DND-41 (cell line): Measurements from ENCODE around the gene TEX2.
"Not testable (repeated sequence)": the region's sequence is repeated elsewhere in the genome, so short reads cannot be mapped to it uniquely, and the experiment has no call there.

Experiments used
- ATAC-seq: fragments of 200-7000 bp; cut with Tn5 transposase; 3 replicates; pipeline ENCODE4 v1.9.1; 2021; ENCODE audit warnings: low read depth; ENCODE audit not compliant: insufficient read depth
- DNase-seq: peaks from one replicate; pipeline ENCODE4 v3.0.0-alpha.2; 2020
- H2AFZ ChIP-seq: 2 replicates; pipeline ENCODE4 v1.6.0; 2012; ENCODE audit warnings: low read depth, low read length
- H3K27ac ChIP-seq: 2 replicates; pipeline ENCODE4 v1.5.1; 2012; ENCODE audit warnings: low read length, inconsistent platforms
- H3K27me3 ChIP-seq: fragments of 200-600 bp; sonication (generic); 2 replicates; pipeline ENCODE4 v1.6.0; 2012; ENCODE audit warnings: low read length, mild to moderate bottlenecking, inconsistent platforms; ENCODE audit not compliant: insufficient read depth, poor library complexity
- H3K36me3 ChIP-seq: 2 replicates; pipeline ENCODE4 v1.5.1; 2012; ENCODE audit warnings: low read length, inconsistent platforms; ENCODE audit not compliant: insufficient read depth
- H3K4me1 ChIP-seq: 2 replicates; pipeline ENCODE4 v1.5.1; 2012; ENCODE audit warnings: mild to moderate bottlenecking, low read length; ENCODE audit not compliant: insufficient read depth
- H3K4me2 ChIP-seq: 2 replicates; pipeline ENCODE4 v1.6.0; 2012; ENCODE audit warnings: mild to moderate bottlenecking, moderate library complexity, low read length, inconsistent platforms; ENCODE audit not compliant: insufficient read depth
- H3K4me3 ChIP-seq, 2 experiments: fragments of 200-600 bp in 1 of 2; shearing (Covaris generic) in 1 of 2; 2 replicates each; pipeline ENCODE4 v1.5.1; 2012 to 2016; ENCODE audit warnings: inconsistent platforms in 2 of 2, low read length in 2 of 2, mild to moderate bottlenecking in 2 of 2, low read depth in 1 of 2, moderate library complexity in 1 of 2
- H3K79me2 ChIP-seq: 2 replicates; pipeline ENCODE4 v1.6.0; 2012; ENCODE audit warnings: low read length, inconsistent platforms; ENCODE audit not compliant: insufficient read depth
- H3K9ac ChIP-seq: 2 replicates; pipeline ENCODE4 v1.6.0; 2012; ENCODE audit warnings: low read depth, mild to moderate bottlenecking, inconsistent platforms, low read length, moderate library complexity
- H3K9me3 ChIP-seq: 2 replicates; pipeline ENCODE4 v1.5.1; 2012; ENCODE audit warnings: low read length, moderate library complexity, mild to moderate bottlenecking, inconsistent platforms; ENCODE audit not compliant: insufficient read depth, severe bottlenecking
- H4K20me1 ChIP-seq: 2 replicates; pipeline ENCODE4 v1.6.0; 2012; ENCODE audit warnings: low read length; ENCODE audit not compliant: insufficient read depth
- CTCF ChIP-seq: IDR thresholded peaks from 2 replicates; pipeline ENCODE4 v1.5.1; 2012; ENCODE audit warnings: borderline replicate concordance, low read length, moderate library complexity, mild to moderate bottlenecking; ENCODE audit not compliant: poor library complexity, severe bottlenecking; ENCODE audit errors: extremely low read depth
- EZH2 ChIP-seq: IDR thresholded peaks from 3 replicates; pipeline ENCODE4 v1.6.1; 2012; ENCODE audit warnings: borderline replicate concordance, low read depth, mild to moderate bottlenecking, moderate library complexity, low read length, inconsistent platforms; ENCODE audit not compliant: severe bottlenecking

TEX2 gene

GRCh38 chr17:64182325-64183012, 80.6 kb downstream of the TEX2 start:
- DNase-seq (no peak), ATAC-seq (no peak)
- Histone ChIP-seq H3K27ac (no peak overlapping the region), H3K4me3 (no peak overlapping the region), H3K4me1 (no peaks in the 10 kb centered on the region), H3K4me2 (no peak overlapping the region), H4K20me1 (no peaks in the 10 kb centered on the region), H3K36me3 (no peaks in the 10 kb centered on the region), H3K79me2 (no peaks in the 10 kb centered on the region), H3K9me3 (no peaks in the 10 kb centered on the region), H3K9ac (no peak overlapping the region), H2AFZ (no peak overlapping the region), H3K27me3 (no peaks in the 10 kb centered on the region)
- no peak for TF ChIP-seq CTCF
- TF ChIP-seq EZH2: no peak

- H3K27ac ChIP-seq: no peak overlapping the region
- no peaks in the 10 kb centered on the region for H4K20me1 ChIP-seq
- H3K4me3 ChIP-seq: no peak overlapping the region
- H3K9ac ChIP-seq: no peak overlapping the region
- no peaks in the 10 kb centered on the region for H3K79me2 ChIP-seq
- H3K36me3 ChIP-seq: peaks cover 16% of the 10 kb centered on the region; the same call in 1 of the 2 replicates
- H2AFZ ChIP-seq: no peak overlapping the region
- ATAC-seq (no peak), DNase-seq (no peak)
- no peaks in the 10 kb centered on the region for H3K4me1 ChIP-seq
- H3K27me3 ChIP-seq: no peaks in the 10 kb centered on the region
- H3K9me3 ChIP-seq: no peaks in the 10 kb centered on the region
- no peak for TF ChIP-seq EZH2
- TF ChIP-seq CTCF: no peak
- H3K4me2 ChIP-seq: no peak overlapping the region
Measured at GRCh38 chr17:64180089-64181073, 82.7 kb downstream of the TEX2 start.

GRCh38 chr17:64179024-64179423, 84.0 kb downstream of the TEX2 start:
- H3K4me2 ChIP-seq, H3K79me2 ChIP-seq, H3K27ac ChIP-seq, H3K27me3 ChIP-seq, DNase-seq, H4K20me1 ChIP-seq, H3K4me3 ChIP-seq, H2AFZ ChIP-seq, H3K4me1 ChIP-seq, ATAC-seq, H3K9me3 ChIP-seq, H3K9ac ChIP-seq: not testable (repeated sequence)
- peaks cover 28% of the 10 kb centered on the region; the same call in 1 of the 2 replicates for H3K36me3 ChIP-seq
